ENCODE data around the gene SYCE1. TPM values are rescaled to one million over a fixed set of nuclear protein-coding genes. Genes with fewer than 3 reads are reported as not detected.

SYCE1 gene
- total and polyA plus RNA-seq, 12 donors, result 0.52 to 9.2 (median 1.4) TPM; not detected in 3

- Histone ChIP-seq H3K27ac (no peak overlapping the region), H3K4me3 (no peak overlapping the region), H3K9me3 (replicated peaks in 1 of 3) (no peaks in the 10 kb centered on the region), H3K4me1 (replicated peaks in 1 of 2) (no peaks in the 10 kb centered on the region), H3K36me3 (replicated peaks in 1 of 2) (no peaks in the 10 kb centered on the region), H3K27me3 (peaks cover 16% of the 10 kb centered on the region)
- TF ChIP-seq POLR2A (IDR thresholded peaks at IDR 0.05) (no peak), CTCF (IDR thresholded peaks at IDR 0.05) (no peak)
- intact Hi-C loops (cut with DNase I), result no loop called here
- DNase-seq, result no peak
- 79 to 87% (median 81%) methylated on average over 9 to 11 of the region's 11 CpGs for WGBS, 4 donors
Observed at GRCh38 chr10:133559216-133559615, 6.2 kb downstream of the SYCE1 start.

- H3K4me3 ChIP-seq, result no peak overlapping the region
- no peaks in the 10 kb centered on the region for H3K36me3 ChIP-seq (replicated peaks in 1 of 2)
- H3K27me3 ChIP-seq, result peaks cover 16% of the 10 kb centered on the region
- H3K4me1 ChIP-seq (replicated peaks in 1 of 2), result no peaks in the 10 kb centered on the region
- DNase-seq, result no peak
- no peaks in the 10 kb centered on the region for H3K9me3 ChIP-seq (replicated peaks in 1 of 3)
- TF ChIP-seq CTCF (IDR thresholded peaks at IDR 0.05) (no peak), POLR2A (IDR thresholded peaks at IDR 0.05) (no peak)
- intact Hi-C loops (cut with DNase I), result no loop called here
- 44 to 53% (median 49%) methylated on average over 3 of the region's 3 CpGs for WGBS, 4 donors
- no peak overlapping the region for H3K27ac ChIP-seq
Observed at GRCh38 chr10:133557381-133557780, 8.0 kb downstream of the SYCE1 start.

- H3K4me3 ChIP-seq, result no peak overlapping the region
- H3K27ac ChIP-seq, result no peak overlapping the region
- no peak for DNase-seq
- H3K36me3 ChIP-seq (replicated peaks in 1 of 2), result no peaks in the 10 kb centered on the region
- TF ChIP-seq CTCF (IDR thresholded peaks at IDR 0.05) (no peak), POLR2A (IDR thresholded peaks at IDR 0.05) (no peak)
- no peaks in the 10 kb centered on the region for H3K9me3 ChIP-seq (replicated peaks in 1 of 3)
- intact Hi-C loops (cut with DNase I), result no loop called here
- H3K4me1 ChIP-seq (replicated peaks in 1 of 2), result no peaks in the 10 kb centered on the region
- peaks cover 16% of the 10 kb centered on the region for H3K27me3 ChIP-seq
- WGBS, 4 donors, result 70 to 93% (median 85%) methylated on average over 4 to 8 of the region's 8 CpGs
Observed at GRCh38 chr10:133555521-133555920, 9.9 kb downstream of the SYCE1 start.

DNA sequence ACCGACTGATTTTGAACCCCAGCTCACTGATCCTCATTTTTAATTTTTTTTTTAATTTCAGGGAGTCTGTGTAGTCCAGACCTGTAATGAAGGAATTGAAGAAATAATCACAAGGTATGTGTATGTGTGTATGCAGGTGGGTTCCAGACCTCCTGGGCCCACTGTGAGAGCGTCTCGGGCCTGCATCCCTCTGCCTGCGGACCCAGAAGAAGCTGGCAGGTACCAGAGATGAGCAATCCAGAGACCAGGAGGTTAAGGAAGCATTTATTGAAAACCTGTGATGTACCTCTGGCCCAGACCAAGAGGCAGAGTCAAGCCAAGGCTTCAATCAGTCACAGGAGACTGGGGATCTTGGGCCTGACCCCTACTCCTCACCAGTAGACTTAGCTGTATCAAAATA is 10.8 kb downstream of the SYCE1 start:
- Histone ChIP-seq H3K9me3 (replicated peaks in 1 of 3) (no peaks in the 10 kb centered on the region), H3K4me3 (no peak overlapping the region), H3K27ac (no peak overlapping the region), H3K36me3 (replicated peaks in 1 of 2) (no peaks in the 10 kb centered on the region), H3K27me3 (peaks cover 16% of the 10 kb centered on the region), H3K4me1 (replicated peaks in 1 of 2) (no peaks in the 10 kb centered on the region)
- intact Hi-C loops (cut with DNase I), result no loop called here
- WGBS, 4 donors, result 78 to 94% (median 86%) methylated on average over 4 of the region's 4 CpGs
- no peak for TF ChIP-seq POLR2A (IDR thresholded peaks at IDR 0.05)
- TF ChIP-seq CTCF (IDR thresholded peaks at IDR 0.05), result no peak
- DNase-seq, result no peak

All from adrenal gland (tissue), 12 donors.